ENCODE data around the gene CDC6.

DNA sequence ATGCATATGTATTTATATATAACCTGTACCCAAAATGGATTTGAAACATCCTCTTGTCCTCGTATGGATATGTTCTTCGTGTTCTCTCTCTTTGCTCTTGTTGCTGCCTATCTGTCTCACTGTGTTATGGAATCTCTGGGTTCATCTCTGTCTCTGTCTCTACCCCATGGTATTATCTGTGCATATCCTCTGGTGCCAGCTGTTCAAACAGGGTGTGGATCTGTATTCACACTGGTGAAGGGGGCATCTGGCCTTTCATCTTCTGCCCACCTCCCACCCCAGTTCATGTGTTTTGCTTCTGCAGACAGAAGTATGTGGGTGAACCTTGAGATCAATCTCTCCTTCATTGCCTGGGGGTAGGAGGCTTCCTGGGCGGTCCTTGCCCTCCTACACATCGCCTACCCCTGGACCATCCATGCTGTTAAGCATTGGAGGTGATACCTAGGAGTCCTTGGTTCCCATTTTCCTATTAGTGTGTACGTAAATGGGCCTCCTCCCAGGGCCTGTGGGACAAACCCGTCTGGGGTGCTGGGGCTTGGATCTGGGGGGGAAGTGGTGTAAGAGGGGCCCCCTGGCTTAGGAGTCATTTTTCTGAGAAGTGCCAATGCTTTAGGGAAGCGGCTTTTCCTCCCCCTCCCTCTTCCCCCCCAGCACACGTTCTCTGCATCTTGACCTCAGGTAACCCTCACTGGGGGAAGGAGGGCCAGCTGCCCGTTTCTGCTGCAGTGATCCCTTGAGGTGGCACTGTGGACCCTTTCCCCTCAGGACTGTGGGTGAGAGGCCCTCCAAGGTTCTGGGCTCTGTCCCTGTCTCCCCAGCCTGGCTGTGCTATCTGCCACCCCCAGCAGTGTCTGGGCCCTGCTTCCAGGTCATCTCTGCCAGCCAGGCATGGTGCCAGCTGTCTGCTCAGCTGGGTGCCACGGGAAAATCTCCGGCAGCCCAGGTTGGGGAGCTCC, 42.4 kb downstream of the CDC6 start:
- TF ChIP-seq, protein P1, sequence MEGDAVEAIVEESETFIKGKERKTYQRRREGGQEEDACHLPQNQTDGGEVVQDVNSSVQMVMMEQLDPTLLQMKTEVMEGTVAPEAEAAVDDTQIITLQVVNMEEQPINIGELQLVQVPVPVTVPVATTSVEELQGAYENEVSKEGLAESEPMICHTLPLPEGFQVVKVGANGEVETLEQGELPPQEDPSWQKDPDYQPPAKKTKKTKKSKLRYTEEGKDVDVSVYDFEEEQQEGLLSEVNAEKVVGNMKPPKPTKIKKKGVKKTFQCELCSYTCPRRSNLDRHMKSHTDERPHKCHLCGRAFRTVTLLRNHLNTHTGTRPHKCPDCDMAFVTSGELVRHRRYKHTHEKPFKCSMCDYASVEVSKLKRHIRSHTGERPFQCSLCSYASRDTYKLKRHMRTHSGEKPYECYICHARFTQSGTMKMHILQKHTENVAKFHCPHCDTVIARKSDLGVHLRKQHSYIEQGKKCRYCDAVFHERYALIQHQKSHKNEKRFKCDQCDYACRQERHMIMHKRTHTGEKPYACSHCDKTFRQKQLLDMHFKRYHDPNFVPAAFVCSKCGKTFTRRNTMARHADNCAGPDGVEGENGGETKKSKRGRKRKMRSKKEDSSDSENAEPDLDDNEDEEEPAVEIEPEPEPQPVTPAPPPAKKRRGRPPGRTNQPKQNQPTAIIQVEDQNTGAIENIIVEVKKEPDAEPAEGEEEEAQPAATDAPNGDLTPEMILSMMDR (IDR thresholded peaks at IDR 0.05; ENCODE audit: low read depth, low read length): no peak
- TF ChIP-seq EZH2phosphoT487 (IDR thresholded peaks at IDR 0.05; ENCODE audit: low read depth): no peak

All from OCI-LY3 (cell line).